ENCODE results near the gene TSSC4.
"Not testable (repeated sequence)": the region's sequence is repeated elsewhere in the genome, so short reads cannot be mapped to it uniquely, and the experiment has no call there.

TSSC4 gene

DNA sequence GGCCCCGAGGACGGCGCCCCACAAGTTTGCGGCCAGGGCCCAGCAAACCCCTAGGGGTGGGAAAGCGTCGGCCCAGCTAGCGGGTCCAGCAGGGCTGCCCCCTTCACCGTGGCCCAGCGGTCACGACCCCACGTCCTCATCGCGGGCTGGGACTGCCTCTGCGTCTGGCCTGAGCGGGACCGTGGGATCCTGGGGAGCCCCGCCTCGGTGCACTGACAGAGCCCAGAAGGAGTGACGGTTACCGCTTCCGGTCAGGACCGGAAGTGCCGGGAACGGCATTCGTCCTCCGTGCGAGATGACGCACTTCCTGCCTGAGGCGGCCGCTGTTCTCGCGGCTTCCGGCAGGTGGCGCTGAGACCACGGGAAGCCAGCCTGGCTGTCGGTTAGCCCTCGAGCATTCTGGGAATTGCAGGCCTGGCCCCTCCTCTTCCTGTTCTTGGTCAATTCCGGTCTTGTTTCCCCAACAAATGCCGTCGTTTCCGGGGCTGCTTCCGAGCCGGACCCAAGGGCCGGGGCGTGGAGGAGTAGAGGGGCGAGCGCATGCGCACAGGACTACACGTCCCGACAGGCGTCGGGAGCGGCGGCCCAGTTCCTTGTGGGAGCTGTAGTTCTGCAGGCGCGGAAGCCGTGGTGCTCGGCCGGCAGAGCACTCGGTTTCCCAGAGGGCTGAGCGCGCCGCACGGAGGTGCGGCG, at the start of gene TSSC4:
Gene TSSC4, plus strand, starts transcription at position 682 of the 693 bp plus-strand sequence. CDS start 1,884 bp downstream, outside the sequence.
- peak; percentile 100 for DNase-seq

DNA sequence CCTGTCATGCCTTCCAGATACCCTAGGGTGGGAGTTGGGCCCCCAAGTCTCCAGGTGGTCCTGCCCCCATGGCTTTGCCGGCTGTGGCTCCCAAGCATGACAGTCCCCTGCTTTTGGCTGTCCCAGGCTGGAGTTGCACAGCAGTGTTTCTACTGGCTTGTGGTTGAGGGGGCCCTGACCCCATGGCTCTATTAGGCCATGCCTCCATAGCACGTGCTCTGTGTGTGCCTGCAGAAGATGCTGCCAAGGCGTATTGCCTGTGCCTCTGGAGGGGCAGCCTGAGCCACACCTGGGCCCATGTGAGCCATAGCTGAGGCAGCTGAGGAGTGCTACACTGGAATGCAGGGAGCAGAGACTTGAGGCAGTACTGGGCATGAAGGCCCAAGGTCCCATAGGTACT, 48.8 kb upstream of the TSSC4 start:
- DNase-seq: no peak

DNA sequence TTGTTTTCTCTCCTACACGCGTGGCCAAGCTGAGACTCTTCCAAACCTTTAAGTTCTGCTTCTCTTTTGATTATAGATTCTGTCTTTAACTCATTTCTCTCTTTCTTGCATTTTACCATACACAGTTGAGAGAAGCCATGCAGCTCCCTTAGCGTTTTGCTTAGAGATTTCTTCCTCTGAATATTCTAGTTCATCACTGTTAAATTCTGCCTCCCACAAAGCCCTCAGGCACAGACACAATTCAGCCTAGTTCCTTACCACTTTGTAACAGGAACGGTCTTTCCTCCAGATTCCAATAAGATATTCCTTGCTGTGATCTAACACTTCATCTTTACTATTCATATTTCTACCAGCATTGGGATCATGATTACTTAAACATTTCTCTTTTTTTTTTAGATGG, 48.1 kb upstream of the TSSC4 start:
- no peak for DNase-seq

DNA sequence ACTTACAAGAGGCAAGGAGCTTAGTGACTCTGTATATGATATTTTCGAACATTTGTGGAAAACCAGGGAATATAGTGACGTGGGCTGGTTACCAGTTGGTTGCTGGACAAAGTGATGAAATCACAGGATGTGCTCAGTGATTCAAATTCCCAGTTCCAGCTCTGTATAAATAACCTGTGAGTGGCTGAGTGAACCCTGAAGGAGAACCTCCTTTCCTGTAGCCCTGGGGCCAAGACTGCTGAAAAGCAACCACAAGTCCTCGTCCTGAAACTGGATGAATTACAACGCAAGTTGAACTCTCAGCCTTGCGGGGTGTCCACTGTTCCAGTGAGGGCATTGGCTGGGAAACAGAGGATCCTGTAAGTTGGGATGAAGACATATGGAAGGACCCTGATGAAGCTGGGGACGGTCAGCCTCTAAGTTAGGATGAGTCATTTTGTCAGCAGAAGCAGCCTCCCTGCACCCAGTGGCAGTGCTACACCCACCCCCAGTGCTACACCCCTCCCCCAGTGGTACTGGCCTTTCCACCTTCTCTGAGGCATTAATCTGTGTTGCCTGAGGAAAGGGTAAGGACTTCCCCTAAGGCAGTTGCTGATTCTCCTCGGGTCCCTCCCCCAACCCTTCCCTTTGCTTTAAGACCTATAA, 45.4 kb upstream of the TSSC4 start:
- DNase-seq: no peak

DNA sequence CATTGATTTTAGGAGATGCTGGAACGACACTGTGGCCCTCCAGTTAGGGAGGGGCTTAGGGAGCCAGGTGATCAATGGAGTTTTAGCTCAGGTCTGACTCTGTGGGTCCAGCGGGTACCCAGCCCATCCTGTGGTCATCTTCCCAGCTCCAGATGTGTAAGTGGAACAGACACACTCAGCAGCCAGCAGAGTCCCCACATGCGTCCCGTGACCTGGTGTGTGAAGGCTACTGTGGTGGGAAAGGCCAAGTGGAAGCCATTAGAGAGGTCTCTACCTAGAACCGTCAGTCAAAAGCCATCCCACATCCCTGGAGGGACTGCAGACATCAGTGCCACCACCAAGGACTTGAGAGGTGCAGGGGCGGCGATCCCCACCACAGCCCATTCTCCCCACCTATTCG, 43.3 kb upstream of the TSSC4 start:
- no peak for DNase-seq

DNA sequence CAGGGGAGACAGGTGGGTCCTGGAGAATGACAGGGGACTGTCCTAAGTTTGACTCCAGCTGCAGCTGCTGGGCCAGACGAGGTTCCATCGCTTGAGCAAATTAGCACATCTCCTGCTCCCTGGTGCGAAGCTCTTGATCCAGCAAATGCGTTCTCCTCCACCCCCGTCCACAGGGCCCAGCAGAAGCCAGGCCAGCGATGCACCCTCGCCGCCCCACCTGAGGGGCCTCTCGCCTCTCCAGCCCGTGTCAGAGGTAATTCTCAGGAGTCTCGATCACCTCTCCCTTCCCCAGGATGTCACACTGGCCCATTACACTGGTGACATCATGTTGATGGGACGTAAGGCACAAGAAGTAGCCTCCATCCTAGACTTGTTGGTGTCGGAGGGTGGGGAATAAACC, 42.9 kb upstream of the TSSC4 start:
- not testable (repeated sequence) for DNase-seq

DNA sequence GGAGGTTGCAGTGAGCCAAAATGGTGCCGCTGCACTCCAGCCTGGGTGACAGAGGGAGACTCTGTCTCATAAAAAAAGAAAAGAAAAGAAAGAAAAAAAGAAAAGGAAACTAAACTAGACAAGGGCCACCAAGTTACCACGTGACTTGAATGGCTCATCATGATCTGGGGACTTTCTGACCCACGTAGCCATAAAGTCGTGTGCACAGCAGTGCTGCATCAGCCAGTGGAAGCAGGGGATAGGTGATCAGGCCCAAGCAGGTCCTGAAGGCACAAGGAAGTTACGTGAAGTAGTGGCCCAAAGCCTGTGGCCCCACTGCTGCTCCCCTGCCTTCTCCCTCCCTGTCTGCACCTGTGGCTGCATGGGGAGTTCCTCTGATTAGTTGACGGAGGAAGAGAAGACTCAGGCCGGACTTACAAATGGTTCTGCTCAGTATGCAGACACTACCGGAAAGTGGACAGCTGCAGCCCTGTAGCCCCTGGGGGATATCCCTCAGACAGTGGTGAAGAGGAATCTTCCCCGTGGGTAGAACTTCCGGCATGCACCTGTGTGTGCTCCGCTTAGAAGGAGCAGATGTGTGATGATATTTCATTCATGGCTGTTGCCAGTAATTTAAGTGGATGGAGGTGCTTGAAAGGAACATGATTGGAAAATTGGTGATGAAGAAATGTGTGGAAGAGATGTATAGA, 41.7 kb upstream of the TSSC4 start:
- no peak for DNase-seq

DNA sequence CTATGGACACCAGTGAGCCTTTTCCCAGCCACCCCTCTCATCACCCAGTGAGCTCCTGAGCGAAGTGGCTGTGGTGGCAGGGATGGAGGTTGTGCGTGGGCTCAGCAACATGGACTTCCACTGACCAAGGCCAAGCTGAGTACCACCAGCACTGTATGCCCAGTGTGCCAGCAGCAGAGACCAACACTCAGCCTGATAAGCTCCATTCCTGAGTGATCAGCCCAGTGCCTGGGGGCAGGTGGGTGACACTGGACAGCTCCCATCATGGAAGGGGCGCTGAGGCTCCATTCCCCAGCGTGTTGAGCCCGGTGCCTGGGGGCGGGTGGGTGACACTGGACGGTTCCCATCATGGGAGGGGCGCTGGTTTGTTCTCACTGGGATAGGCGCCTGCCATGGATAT, 41.0 kb upstream of the TSSC4 start:
- no peak for DNase-seq

DNA sequence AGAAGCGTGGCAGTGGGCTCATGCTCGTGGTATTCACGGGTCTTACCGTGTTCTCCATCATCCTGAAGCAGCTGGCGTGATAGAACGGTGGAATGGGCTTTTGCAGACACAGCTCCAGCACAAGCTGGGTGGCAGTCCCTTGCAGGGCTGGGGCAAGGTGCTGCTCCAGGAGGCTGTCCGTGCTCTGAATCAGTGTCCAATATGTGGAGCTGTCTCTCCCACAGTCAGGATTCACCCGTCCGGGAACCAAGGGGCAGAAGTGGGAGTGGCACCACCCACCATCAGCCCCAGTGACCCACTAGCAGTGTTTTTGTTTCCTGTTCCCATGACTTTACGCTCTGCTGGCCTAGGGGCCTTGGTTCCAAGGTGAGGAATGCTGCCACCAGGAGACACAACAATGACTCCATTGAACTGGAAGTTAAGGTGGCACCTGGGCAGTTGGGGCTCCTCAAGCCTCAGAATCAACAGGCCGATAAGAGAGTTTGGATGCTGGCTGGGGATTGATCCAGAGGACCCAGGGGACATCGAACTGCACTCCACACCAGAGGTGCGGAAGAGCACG, 40.4 kb upstream of the TSSC4 start:
- DNase-seq: no peak

DNA sequence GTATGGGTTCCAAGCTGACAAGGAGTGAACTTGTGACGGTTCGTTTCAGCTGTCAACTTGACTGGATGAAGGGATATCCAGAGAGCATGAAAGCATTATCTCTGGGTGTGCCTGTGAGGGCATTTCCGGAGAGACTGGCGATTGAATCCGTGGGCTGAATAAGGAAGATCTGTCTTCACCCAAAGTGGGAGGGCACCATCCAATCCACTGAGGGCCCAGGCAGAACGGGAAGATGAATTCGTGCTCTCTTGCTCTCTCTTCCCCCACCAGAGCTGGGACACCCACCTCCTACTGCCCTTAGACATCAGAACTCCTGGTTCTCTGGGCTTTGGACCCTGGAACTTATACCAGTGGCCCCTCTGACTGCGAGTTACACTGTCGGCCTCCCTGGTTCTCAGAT, 39.0 kb upstream of the TSSC4 start:
- DNase-seq: no peak

DNA sequence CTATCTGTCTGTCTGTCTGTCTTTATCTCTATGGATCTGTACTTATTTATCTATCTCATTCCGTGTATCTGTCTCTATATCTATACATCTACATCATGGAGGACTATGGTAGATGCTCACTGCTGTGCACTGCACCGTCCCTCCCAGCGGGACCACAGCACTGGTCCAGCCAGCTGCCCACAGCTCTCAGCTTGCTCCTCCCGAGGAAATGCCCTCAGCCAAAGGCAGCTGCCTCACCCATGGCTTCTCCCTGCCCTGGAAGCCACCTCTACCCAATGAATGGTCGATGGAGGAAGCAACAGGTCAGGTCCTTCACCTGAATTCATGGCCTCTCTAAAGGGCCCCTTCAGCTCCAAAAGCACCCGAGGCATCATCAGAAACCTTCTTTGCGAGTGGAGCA, 38.1 kb upstream of the TSSC4 start:
- no peak for DNase-seq

DNA sequence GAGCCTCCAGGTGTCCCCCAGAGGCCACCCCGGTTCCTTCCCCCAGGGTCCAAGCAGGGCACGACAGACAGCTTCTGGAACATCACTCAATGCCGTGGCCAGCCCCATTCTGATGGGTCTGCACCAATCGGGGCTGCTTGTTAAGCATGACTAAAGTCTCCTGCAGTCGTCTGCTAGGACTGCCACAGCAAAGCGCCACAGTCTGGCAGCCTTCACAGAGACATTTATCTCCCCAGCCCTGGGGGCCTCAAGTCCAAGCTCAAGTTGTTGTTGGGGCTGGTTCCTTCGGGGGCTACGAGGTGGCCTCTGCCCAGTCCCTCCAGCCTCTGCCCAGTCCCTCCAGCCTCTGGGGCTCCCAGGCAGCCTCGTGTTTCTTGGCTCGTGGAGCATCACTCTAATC, 37.4 kb upstream of the TSSC4 start:
- no peak for DNase-seq

DNA sequence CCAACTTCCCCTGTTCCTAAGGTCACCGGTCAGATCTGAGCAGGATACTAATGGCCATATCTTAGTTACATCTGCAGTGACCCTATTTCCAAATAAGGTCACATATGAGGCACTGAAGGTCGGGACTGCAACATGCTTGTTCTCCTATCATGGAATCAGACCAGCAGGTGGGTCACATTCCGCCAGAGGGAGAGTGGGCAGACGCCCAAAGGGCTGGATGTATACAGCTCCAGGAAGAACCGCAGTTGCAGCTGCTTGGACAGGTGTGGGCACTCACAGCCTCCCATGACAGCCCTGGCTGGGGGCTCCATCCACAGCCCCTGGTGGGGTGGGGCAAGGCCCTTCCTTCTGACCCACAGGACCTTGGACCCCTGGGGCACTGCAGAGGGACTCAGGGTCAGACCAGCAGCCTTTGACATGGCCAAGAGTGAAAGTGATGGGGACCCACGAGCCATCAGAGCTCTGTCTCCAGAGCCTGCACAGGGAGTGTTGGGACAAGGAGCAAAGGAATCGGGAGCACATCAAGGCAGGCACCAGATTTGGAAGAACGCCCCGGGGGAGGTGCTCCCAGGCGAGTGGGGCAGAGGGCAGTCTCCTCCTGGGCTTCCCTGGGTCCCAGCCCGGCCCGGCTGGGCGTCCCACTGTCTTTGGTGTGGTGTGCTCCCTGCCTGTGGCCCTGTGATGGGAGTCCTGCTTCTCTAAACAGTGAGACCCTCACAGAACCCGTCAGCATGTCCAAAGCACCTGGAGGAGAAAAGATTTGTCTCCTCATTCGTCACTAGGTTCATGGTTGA, 36.8 kb upstream of the TSSC4 start:
- DNase-seq: no peak

DNA sequence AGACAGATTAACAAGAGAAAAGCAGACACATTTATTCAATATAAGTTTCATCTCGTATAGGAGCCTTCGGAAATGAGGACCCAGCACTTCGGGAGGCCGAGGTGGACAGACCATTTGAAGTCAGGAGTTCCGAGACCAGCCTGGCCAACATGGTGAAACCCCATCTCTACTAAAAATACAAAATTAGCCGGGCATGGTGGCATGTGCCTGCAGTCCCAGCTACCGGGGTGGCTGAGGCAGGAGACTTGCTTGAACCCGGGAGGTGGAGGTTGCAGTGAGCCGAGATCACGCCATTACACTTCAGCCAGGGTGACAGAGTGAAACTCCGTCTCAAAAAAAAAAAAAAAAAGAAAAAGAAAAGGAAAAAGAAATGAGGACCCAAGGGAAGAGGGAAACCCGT, 36.2 kb upstream of the TSSC4 start:
- DNase-seq: not testable (repeated sequence)

DNA sequence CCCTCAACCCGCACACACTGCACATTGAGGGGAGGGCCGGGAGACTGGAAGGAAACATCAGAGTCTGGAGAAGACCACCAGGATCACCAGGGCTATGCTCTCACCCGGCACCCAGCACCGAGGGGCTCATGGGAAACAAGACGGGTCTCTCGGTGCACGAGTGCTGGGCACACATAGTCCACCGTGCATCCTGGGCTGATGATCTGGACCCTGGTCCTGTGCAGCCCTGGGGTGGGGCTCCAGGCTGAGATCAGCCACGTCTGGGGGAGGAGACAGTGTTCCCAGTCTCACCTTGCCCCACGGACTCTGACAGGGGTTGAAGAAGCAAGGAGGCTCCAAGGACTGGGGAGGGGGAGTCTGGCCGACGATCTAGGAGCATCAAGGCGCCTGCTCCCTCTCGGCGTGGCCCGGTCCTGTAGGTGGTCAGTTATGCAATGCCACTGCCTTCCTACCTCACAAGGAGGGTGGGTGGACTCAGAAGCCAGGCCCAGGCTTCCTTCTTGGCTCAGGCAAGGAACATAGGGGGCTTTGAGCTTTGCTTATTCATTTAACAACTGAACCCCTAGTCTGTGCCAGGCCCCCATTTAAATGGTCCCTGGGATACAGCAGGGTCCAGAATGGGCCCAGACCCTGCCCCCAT, 34.9 kb upstream of the TSSC4 start:
- no peak for DNase-seq

DNA sequence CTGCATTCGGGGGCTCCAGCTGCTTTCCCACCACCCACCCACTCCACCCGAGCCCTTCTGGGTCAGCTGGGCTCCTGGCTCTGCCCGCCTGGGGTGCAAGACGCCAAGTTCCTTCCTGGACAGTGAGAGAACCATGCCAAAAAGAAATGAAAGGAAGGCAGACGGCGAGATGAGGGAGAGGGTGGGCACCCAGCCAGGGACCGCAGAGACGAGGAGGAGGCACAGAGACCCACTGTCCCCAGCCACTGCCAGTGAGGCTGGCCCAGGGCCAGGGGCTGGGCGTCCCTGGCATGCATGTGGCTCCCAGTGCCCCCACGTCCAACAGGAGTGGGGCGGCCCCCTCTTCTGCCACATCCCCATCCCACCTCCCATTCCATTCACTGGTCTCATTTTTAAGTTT, 34.3 kb upstream of the TSSC4 start:
- DNase-seq: no peak

DNA sequence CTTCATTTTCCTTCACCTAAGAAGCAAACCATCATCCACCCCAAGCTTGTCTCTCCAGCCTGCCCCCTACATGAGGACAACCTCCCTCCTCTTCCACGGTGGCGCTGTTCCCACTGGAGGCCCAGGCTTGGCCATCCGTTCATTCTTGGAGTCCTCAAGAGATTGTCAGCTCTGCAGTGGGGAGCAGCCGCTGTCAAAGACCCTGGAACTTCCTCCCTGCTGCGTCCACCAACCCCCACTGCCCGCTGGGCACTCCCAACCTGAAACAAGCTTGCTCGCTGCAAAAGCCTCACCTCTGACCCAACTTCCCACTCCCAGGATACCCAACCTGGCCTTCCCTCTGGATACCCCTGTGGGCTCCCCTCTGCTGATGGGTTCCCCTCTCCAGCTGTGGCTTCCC, 33.8 kb upstream of the TSSC4 start:
- no peak for DNase-seq

DNA sequence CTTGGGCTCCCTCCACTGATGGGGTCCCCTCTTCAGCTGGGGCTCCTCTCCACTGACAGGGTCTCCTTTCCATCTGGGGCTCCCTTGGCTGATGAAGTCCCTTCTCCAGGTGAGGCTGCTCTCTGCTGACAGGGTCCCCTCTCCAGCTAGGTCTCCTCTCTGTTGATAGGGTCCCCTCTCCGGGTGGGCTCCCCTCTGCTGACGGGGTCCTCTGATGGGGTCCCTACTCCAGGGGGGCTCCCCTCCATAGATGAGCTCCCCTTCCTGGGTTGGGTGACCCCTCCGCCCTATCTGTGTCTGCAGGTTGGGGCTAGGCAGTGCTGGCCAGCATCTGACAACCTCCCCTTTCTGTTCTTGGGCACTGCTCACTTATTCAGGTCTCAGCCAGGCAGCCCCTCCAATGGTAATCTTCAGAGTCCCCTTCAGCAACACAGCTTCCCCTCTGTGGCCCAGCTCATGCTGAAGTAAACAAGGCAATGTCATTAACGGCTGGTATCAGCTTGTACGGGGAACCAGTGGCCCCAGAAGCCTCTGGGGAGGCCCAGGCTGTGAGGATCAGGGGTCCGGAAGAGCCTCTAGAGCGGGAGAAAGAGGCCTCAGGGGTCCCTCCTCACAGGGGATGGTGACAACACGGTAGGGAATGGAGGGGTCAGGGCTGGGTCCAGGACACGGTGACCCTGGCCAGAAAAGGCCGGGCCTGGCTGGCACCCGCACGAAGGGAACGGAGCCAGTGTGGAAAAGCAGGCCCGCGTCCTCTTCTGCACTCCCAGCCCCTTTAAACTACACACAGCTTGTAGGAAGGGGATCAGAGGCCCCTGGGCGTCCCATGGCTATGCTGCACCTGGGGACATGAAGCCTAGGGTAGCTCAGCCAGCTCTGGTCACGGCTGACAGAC, 33.0 kb upstream of the TSSC4 start:
- DNase-seq: no peak

DNA sequence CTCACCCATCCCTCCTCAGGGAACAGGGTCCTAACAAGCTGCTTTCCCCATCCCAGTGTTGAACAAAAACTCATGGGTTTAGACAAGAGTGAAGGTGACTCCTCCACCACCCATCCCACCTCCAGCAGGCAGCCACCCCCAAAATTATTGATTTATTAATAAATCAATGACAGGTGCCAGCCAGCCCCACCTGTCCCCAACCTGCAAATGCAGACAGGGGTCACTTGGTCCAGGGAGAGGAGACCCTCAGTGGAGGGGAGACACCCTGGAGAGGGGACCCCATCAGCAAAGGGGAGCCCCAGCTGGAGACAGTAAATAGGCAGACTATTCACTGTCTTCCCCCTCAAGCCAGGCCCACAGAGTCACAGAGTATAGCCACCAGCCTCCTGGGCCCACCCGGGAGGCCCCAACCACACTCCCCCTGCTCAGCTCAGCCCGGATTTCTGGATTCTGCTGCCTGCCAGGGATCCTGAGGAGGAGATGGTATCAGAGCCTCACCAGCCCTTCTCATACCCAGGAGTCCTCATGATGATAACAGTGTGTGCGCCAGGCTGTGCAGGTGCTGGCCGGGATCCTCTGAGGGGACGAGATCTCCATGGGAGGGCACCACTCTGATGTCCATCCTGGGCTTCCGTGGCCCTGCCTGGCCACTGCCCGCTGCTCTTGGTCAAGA, 32.2 kb upstream of the TSSC4 start:
- DNase-seq: no peak

DNA sequence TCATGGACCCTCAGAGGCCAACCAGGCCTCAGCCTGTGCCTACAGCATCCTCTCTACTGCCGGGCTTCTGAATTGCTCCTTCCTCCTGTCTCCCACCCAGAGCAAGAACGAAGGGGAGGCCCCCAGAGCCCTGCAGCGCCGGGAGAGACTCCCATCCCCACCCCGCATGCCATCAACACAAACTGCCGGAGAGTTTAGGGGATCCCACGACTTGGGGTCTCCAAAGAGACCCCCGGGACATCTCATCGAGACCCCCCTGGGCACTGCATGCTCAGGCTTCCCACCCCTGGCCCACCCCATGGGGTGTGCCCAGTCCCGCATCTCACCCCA, 31.7 kb upstream of the TSSC4 start:
- DNase-seq: no peak

DNA sequence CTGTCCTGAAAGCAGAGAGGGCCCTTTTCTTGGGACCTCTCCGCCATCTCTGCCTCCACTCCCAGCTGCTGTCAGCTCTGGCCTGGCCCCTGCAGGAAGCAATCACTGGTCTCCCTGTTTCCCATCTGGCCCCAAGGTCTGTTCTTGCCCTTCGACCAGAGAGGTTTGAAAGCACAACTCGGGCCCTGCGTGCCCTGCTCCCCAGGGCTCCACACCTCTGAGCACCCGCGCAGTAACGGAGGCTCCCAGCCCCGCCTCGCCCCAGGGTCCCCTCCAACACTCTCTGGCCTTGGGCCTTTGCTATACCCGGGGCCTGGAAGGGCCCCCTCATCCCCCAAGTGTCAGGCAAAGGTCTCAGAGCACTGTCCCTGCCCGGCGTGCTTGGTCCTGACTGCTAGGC, 31.2 kb upstream of the TSSC4 start:
- DNase-seq: no peak
